Keratinocyte (primary cell): ENCODE measurements around the gene CLRN2. TPM values are rescaled to one million over a fixed set of nuclear protein-coding genes. Genes with fewer than 3 reads are reported as not detected.

Source experiments
- DNase-seq: peaks from one replicate; pipeline ENCODE4 v3.0.0-alpha.2; 2011; ENCODE audit warnings: low read depth, missing footprints, low spot score
- FAIRE-seq: peaks from 2 replicates; lab custom pipeline; 2011; peaks lifted over from hg19 to GRCh38; lab: Jason Lieb, UNC
- H2AFZ ChIP-seq: 2 replicates; pipeline ENCODE4 v1.6.0; 2012; ENCODE audit warnings: low read length, control low read depth, inconsistent platforms; ENCODE audit not compliant: control insufficient read depth
- H3K27ac ChIP-seq: 2 replicates; pipeline ENCODE4 v1.5.1; 2011; ENCODE audit warnings: low read length; ENCODE audit not compliant: control insufficient read depth, insufficient read depth
- H3K27me3 ChIP-seq: 3 replicates; pipeline ENCODE4 v1.6.0; 2011; ENCODE audit warnings: low read length; ENCODE audit not compliant: control insufficient read depth, insufficient read depth; ENCODE audit errors: extremely low read depth
- H3K36me3 ChIP-seq, 2 experiments: 2 replicates in 1 of 2; 3 replicates in 1 of 2; pipeline ENCODE4 v1.5.1; 2011; ENCODE audit warnings: low read length in 2 of 2, mild to moderate bottlenecking in 1 of 2; ENCODE audit not compliant: control insufficient read depth in 2 of 2, insufficient read depth in 2 of 2; ENCODE audit errors: extremely low read depth in 1 of 2
- H3K4me1 ChIP-seq: 3 replicates; pipeline ENCODE4 v1.5.1; 2011; ENCODE audit warnings: low read length; ENCODE audit not compliant: control insufficient read depth, insufficient read depth; ENCODE audit errors: extremely low read depth
- H3K4me2 ChIP-seq: 3 replicates; pipeline ENCODE4 v1.6.0; 2011; ENCODE audit warnings: low read depth, low read length; ENCODE audit not compliant: control insufficient read depth, insufficient read depth; ENCODE audit errors: extremely low read depth
- H3K4me3 ChIP-seq, 3 experiments: fragments of 200-600 bp in 1 of 3; sonication (generic) in 1 of 3; 2 replicates in 2 of 3; 3 replicates in 1 of 3; pipeline ENCODE4 v1.5.1; 2011 to 2016; ENCODE audit warnings: low read length in 3 of 3, mild to moderate bottlenecking in 3 of 3, control low read depth in 2 of 3, inconsistent platforms in 1 of 3, low read depth in 1 of 3, mixed read lengths in 1 of 3, mixed run types in 1 of 3, moderate library complexity in 1 of 3; ENCODE audit not compliant: control insufficient read depth in 2 of 3, insufficient read depth in 2 of 3; ENCODE audit errors: extremely low read depth in 1 of 3
- H3K79me2 ChIP-seq: 2 replicates; pipeline ENCODE4 v1.6.0; 2012; ENCODE audit warnings: low read length; ENCODE audit not compliant: control insufficient read depth, insufficient read depth
- H3K9ac ChIP-seq: 3 replicates; pipeline ENCODE4 v1.6.0; 2011; ENCODE audit warnings: low read length; ENCODE audit not compliant: control insufficient read depth, insufficient read depth; ENCODE audit errors: extremely low read depth
- H3K9me1 ChIP-seq: 3 replicates; pipeline ENCODE4 v1.6.0; 2011; ENCODE audit warnings: low read length; ENCODE audit not compliant: control insufficient read depth, insufficient read depth; ENCODE audit errors: extremely low read depth
- H3K9me3 ChIP-seq: 2 replicates; pipeline ENCODE4 v1.5.1; 2012; ENCODE audit warnings: low read depth, low read length; ENCODE audit not compliant: control insufficient read depth
- H4K20me1 ChIP-seq: 3 replicates; pipeline ENCODE4 v1.6.0; 2011; ENCODE audit warnings: low read length; ENCODE audit not compliant: control insufficient read depth, insufficient read depth; ENCODE audit errors: extremely low read depth
- CTCF ChIP-seq, 3 experiments: IDR thresholded peaks in 1 of 3; conservative IDR thresholded peaks in 1 of 3; optimal IDR thresholded peaks in 1 of 3; 2 replicates in 2 of 3; 3 replicates in 1 of 3; pipeline versions ENCODE3 to v1.5.1; 2011; ENCODE audit warnings: low read length in 3 of 3, mild to moderate bottlenecking in 3 of 3, moderate library complexity in 2 of 3, control low read depth in 1 of 3, inconsistent platforms in 1 of 3; ENCODE audit not compliant: insufficient read depth in 2 of 3; ENCODE audit errors: extremely low read depth in 1 of 3
- EZH2 ChIP-seq: IDR thresholded peaks from one replicate; pipeline ENCODE4 v1.6.1; 2012; ENCODE audit warnings: inconsistent platforms, mild to moderate bottlenecking, low read length, moderate library complexity
- dilution Hi-C: fragments of 300-500 bp; cut with MboI; formaldehyde crosslinking; loops from one replicate; pipeline ENCODE4 v1.7.0; 2020; ENCODE audit warnings: low sequenced_read_pairs; ENCODE audit not compliant: extremely low pct_ligation_motif_present
- polyA plus RNA-seq, 5 experiments: library from polyadenylated mRNA; depleted of rRNA in 3 of 5; stranded (reverse) in 3 of 5; stranded (forward) in 1 of 5; unstranded in 1 of 5; fragments of >200 nt; gene quantifications; 1 replicate in 1 of 5; 2 replicates in 3 of 5; 3 replicates in 1 of 5; pipeline versions ENCODE4 v1.2.1 to v1.2.3, GENCODE V29; 2011 to 2012; ENCODE audit warnings: missing spikeins in 2 of 5, low read depth in 1 of 5, low replicate concordance in 1 of 5

Gene CLRN2
- polyA plus RNA-seq, 1 donor (not counting 4 experiments of a cell fraction or from before 2014, with no cell fraction given) = not detected

GRCh38 chr4:17544831-17545234, 29.9 kb downstream of the CLRN2 start:
- Histone ChIP-seq H3K27ac (no peak overlapping the region), H3K4me3 (no peak overlapping the region), H3K9me3 (no peaks in the 10 kb centered on the region), H3K9ac (no peak overlapping the region), H2AFZ (no peak overlapping the region), H3K4me1 (no peaks in the 10 kb centered on the region), H3K9me1 (no peaks in the 10 kb centered on the region), H3K27me3 (no peaks in the 10 kb centered on the region), H4K20me1 (no peaks in the 10 kb centered on the region), H3K36me3 (no peaks in the 10 kb centered on the region), H3K79me2 (no peaks in the 10 kb centered on the region), H3K4me2 (no peak overlapping the region)
- no peak for TF ChIP-seq CTCF (optimal IDR thresholded peaks at IDR 0.05 in 1 of 3, IDR thresholded peaks at IDR 0.05 in 1 of 3, conservative IDR thresholded peaks at IDR 0.05 in 1 of 3; ENCODE audit: extremely low read depth in 1 of 3, insufficient read depth in 2 of 3, low read length in 3 of 3)
- no peak for TF ChIP-seq EZH2
- DNase-seq = no peak
- dilution Hi-C loops = no loop called here
- FAIRE-seq = no peak

- dilution Hi-C loops = no loop called here
- Histone ChIP-seq H3K36me3 (no peaks in the 10 kb centered on the region), H3K79me2 (no peaks in the 10 kb centered on the region), H3K4me2 (no peak overlapping the region), H4K20me1 (no peaks in the 10 kb centered on the region), H3K27ac (no peak overlapping the region), H3K4me3 (no peak overlapping the region), H3K27me3 (no peaks in the 10 kb centered on the region), H3K9me3 (no peaks in the 10 kb centered on the region), H2AFZ (no peak overlapping the region), H3K9ac (no peak overlapping the region), H3K9me1 (no peaks in the 10 kb centered on the region), H3K4me1 (no peaks in the 10 kb centered on the region)
- no peak for FAIRE-seq
- no peak for DNase-seq
- no peak for TF ChIP-seq EZH2
- no peak for TF ChIP-seq CTCF (optimal IDR thresholded peaks at IDR 0.05 in 1 of 3, IDR thresholded peaks at IDR 0.05 in 1 of 3, conservative IDR thresholded peaks at IDR 0.05 in 1 of 3; ENCODE audit: extremely low read depth in 1 of 3, insufficient read depth in 2 of 3, low read length in 3 of 3)
These were observed 30.6 kb downstream of the CLRN2 start for GRCh38 chr4:17545374-17546140.
